HG03354 (cell line): ENCODE measurements around the gene MAPK6.
"Not testable (repeated sequence)": the region's sequence is repeated elsewhere in the genome, so short reads cannot be mapped to it uniquely, and the experiment has no call there.

ENCODE experiments used
- ATAC-seq: cut with Tn5 transposase; IDR thresholded peaks from one replicate; pipeline ENCODE4 v1.9.1; 2021; ENCODE audit warnings: mild to moderate bottlenecking; ENCODE audit not compliant: unreplicated experiment, poor library complexity, severe bottlenecking

The MAPK6 gene

DNA sequence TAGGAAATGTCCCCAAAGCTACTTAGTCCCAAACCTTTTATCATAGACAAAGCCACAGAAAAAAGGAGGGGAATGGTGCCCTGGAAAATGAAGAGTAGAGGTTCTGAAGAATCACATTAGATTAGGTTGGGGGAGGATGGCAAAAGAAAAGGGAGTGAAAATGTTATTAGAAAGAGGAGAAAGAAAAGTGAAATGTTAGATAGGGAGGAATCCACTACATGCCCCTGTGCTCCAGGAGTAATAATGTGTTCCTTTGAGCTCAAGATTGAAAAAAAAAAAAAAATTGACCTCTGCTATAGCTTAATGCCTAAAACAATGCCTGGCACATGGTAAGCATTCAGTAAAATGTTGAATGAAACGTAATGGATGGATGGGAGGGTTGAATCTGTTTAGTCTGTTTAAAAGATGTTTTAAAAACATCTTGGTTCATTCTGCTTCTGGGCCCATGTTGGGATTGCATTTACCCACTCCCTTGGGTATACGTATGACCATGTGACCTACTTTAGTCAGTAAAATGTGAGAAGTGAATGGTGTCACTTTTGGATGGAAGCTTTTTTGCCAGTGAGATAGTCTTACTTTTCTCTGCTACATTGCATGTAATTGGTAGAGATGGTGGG lies 19.0 kb downstream of the MAPK6 start:
- no peak for ATAC-seq

GRCh38 chr15:52039925-52040781 lies 21.1 kb downstream of the MAPK6 start:
- ATAC-seq = no peak

GRCh38 chr15:52042051-52042851 lies 23.2 kb downstream of the MAPK6 start:
- ATAC-seq = no peak

GRCh38 chr15:52045795-52046298 lies 26.8 kb downstream of the MAPK6 start:
- not testable (repeated sequence) for ATAC-seq

DNA sequence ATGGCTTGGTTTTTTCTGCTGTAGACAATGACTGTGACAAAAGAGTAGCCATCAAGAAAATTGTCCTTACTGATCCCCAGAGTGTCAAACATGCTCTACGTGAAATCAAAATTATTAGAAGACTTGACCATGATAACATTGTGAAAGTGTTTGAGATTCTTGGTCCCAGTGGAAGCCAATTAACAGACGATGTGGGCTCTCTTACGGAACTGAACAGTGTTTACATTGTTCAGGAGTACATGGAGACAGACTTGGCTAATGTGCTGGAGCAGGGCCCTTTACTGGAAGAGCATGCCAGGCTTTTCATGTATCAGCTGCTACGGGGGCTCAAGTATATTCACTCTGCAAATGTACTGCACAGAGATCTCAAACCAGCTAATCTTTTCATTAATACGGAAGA lies 27.5 kb downstream of the MAPK6 start:
- ATAC-seq = not testable (repeated sequence)

DNA sequence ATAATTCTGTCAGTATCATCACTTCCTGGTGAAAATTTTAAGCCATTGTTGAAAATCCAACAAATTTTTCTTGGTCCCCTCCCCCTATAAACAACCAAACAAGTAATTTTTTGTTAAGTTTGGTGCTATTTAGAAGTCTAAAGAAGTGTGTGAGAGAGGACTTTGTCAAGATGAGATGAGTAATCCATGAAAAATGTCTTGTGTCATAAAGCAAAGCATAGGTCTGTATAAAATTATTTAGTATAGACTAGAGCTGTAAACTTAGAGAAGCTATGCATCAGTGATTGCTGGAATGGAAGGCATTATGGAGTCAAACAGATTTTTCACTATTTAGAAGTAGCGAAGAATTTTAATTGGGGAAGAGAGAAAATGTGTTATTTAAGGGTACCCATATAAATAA lies 31.4 kb downstream of the MAPK6 start:
- no peak for ATAC-seq

GRCh38 chr15:52052066-52052935 lies 33.3 kb downstream of the MAPK6 start:
- ATAC-seq = no peak

DNA sequence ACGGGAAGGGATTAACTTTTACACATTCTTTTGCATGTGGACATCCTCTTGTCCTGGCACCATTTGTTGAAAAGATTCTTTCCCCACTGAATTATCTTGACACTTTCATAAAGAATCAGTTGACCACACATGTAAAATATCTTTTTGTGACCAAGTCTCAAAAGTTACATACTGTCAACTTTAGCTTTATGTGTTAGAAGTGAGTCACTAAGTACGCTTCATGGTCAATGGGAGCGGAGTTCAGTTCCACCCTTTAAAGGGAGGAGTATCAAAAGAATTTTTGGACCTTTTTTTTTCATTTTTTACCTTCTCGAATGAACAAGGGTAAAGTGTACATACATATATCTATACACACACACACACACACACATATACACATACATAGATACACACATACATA lies 35.4 kb downstream of the MAPK6 start:
- no peak for ATAC-seq

GRCh38 chr15:52054858-52055257 lies 35.8 kb downstream of the MAPK6 start:
- not testable (repeated sequence) for ATAC-seq

- ATAC-seq = no peak
These were observed 37.0 kb downstream of the MAPK6 start for GRCh38 chr15:52056001-52056400.

- ATAC-seq = no peak
These were observed 37.5 kb downstream of the MAPK6 start for GRCh38 chr15:52056496-52056895.

- no peak for ATAC-seq
These were observed 39.0 kb downstream of the MAPK6 start for GRCh38 chr15:52057996-52058395.

- ATAC-seq = no peak
These were observed 41.5 kb downstream of the MAPK6 start for GRCh38 chr15:52060501-52060900.

DNA sequence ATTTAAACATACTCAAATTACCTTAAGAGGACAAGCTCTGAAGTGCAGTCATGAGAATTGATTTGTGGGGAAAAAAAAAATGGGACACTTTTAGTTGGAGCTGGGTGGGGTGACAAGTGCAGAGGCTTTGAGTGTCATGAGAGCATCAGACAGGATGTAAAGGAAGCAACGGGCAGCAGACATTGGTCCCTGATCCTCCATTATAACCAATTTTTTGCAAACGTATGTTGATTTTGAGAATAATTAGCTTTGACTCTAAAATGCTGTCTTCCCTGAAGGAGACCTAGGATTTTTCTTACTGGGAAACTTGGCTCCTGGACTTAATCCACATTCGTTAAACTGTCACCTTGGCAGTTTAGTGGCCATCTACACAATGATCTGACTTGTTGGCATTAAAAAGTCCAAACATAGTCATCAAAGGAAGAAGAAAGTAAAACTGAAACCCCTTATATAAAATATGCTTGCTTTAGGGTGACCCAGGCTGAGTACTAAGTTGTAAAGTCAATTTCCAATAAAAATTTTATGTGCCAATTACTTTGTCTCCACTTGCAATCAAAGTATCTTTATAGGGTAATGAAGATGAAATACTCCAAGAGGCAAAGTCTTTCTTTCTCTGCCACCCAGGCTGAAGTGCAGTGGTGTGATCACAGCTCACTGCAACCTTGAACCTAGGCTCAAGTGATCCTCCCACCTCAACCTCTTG lies 48.0 kb downstream of the MAPK6 start:
- no peak for ATAC-seq

DNA sequence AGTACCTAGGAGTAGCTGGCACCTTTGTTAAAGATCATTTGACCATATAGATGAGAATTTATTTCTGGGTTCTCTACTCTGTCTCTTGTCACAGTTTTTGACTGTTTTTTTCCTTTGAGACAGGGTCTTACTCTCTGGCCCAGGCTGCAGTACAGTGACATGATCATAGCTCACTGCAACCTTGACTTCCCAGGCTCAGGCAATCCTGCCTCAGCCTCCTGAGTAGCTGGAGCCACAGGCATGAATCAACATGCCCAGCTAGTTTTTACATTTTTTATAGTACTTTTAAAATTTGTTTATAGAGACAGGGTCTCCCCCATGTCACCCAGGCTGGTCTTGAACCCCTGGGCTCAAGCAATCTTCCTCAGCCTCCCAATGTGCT lies 48.5 kb downstream of the MAPK6 start:
- ATAC-seq = no peak

- no peak for ATAC-seq
These were observed 49.1 kb downstream of the MAPK6 start for GRCh38 chr15:52068004-52068615.

DNA sequence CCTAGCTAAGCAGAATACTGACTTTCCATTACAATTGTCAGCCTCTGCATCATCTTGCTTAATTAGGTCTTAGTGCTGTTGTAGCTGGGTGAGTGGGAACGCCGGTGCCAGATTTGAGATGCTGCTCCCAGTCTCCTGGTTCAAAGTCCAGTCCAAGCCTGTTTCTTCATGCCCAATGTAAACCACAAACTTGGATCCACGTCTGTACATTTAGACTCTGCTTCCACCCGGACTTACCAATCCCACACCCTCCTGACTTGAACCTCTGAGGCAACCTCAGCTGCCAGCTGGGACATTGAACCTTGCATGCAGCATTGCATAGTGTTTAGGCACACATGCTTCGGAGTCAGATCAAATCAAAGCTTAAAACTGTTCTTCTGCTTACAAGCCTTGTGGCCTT lies 50.5 kb downstream of the MAPK6 start:
- no peak for ATAC-seq

DNA sequence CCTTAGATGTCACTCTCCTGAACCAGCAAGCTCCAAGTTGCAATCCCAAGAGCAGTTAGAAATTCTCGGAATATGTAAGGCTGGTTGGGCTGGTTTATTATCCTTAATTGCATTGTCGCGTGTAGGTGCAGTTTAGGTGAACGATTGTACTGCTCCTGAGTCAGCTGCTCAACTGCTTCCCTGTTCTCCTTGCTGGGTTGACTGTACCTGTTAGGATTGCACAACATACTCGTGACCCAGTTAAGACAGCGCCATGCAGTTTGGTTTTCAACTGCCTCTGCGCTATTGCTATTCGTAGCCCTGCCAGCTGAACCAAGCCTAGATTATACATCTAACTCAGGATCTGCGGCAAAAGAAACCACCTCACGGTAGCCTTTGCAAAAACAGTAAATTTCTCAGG lies 52.6 kb downstream of the MAPK6 start:
- ATAC-seq = no peak
